Measurements from ENCODE around the gene PRDM11. TPM values are rescaled to one million over a fixed set of nuclear protein-coding genes. Genes with fewer than 3 reads are reported as not detected.
"Not testable (repeated sequence)": the region's sequence is repeated elsewhere in the genome, so short reads cannot be mapped to it uniquely, and the experiment has no call there.

The PRDM11 gene
- total RNA-seq, 1 donor from 2014 or later: 6.9 TPM

GRCh38 chr11:45227836-45228235 is 81.4 kb downstream of the PRDM11 start:
- DNase-seq (ENCODE audit: low spot score in 2 of 2) (no peak), FAIRE-seq (no peak)

GRCh38 chr11:45229401-45230020 is 83.1 kb downstream of the PRDM11 start:
- DNase-seq (ENCODE audit: low spot score in 2 of 2) (no peak), FAIRE-seq (no peak)

GRCh38 chr11:45232341-45233080 is 86.1 kb downstream of the PRDM11 start:
- FAIRE-seq (no peak), DNase-seq (ENCODE audit: low spot score in 2 of 2) (no peak)

- FAIRE-seq (no peak), DNase-seq (ENCODE audit: low spot score in 2 of 2) (peak in 1 of 2 donors; percentile 79)
Observed at GRCh38 chr11:45233121-45233803, 86.8 kb downstream of the PRDM11 start.

- no peak for DNase-seq (ENCODE audit: low spot score in 2 of 2)
- FAIRE-seq: no peak
Observed at GRCh38 chr11:45233804-45234170, 87.3 kb downstream of the PRDM11 start.

- no peak for FAIRE-seq
- DNase-seq (ENCODE audit: low spot score in 2 of 2): no peak
Observed at GRCh38 chr11:45234306-45235006, 88.0 kb downstream of the PRDM11 start.

- FAIRE-seq (no peak), DNase-seq (ENCODE audit: low spot score in 2 of 2) (no peak)
Observed at GRCh38 chr11:45237711-45238315, 91.4 kb downstream of the PRDM11 start.

GRCh38 chr11:45238724-45239123 is 92.3 kb downstream of the PRDM11 start:
- DNase-seq (ENCODE audit: low spot score in 2 of 2) (no peak), FAIRE-seq (no peak)

- no peak for FAIRE-seq
- DNase-seq (ENCODE audit: low spot score in 2 of 2): no peak
Observed at GRCh38 chr11:45239733-45240132, 93.3 kb downstream of the PRDM11 start.

GRCh38 chr11:45243967-45244366 is 97.5 kb downstream of the PRDM11 start:
- no peak for FAIRE-seq
- no peak for DNase-seq (ENCODE audit: low spot score in 2 of 2)

- no peak for DNase-seq (ENCODE audit: low spot score in 2 of 2)
- no peak for FAIRE-seq
Observed at GRCh38 chr11:45245218-45246045, 99.0 kb downstream of the PRDM11 start.

- FAIRE-seq (no peak), DNase-seq (ENCODE audit: low spot score in 2 of 2) (no peak)
Observed at GRCh38 chr11:45246241-45246640, 99.8 kb downstream of the PRDM11 start.

- DNase-seq (ENCODE audit: low spot score in 2 of 2): no peak
Observed at GRCh38 chr11:45247433-45247832, 101.0 kb downstream of the PRDM11 start.

GRCh38 chr11:45248501-45249011 is 102.1 kb downstream of the PRDM11 start:
- no peak for DNase-seq (ENCODE audit: low spot score in 2 of 2)
- FAIRE-seq: no peak

More at GRCh38 chr11:45247433-45247832, 101.0 kb downstream of the PRDM11 start:
- FAIRE-seq: no peak

GRCh38 chr11:45249372-45249771 is 102.9 kb downstream of the PRDM11 start:
- not testable (repeated sequence) for FAIRE-seq; DNase-seq (ENCODE audit: low spot score in 2 of 2)

- FAIRE-seq: no peak
Observed at GRCh38 chr11:45250035-45250718, 103.7 kb downstream of the PRDM11 start.

GRCh38 chr11:45252134-45252856 is 105.9 kb downstream of the PRDM11 start:
- FAIRE-seq: no peak
- no peak for DNase-seq (ENCODE audit: low spot score in 2 of 2)

More at GRCh38 chr11:45250035-45250718, 103.7 kb downstream of the PRDM11 start:
- DNase-seq (ENCODE audit: low spot score in 2 of 2): no peak

GRCh38 chr11:45252877-45253276 is 106.4 kb downstream of the PRDM11 start:
- DNase-seq (ENCODE audit: low spot score in 2 of 2) (no peak), FAIRE-seq (no peak)

Data from frontal cortex (tissue), 4 donors.